CD14-positive monocyte (primary cell): ENCODE data around the gene SDR39U1. TPM values are rescaled to one million over a fixed set of nuclear protein-coding genes. Genes with fewer than 3 reads are reported as not detected.

Source experiments
- DNase-seq, 3 donors: peaks; one replicate each; pipeline ENCODE4 v3.0.0-alpha.2; 2011 to 2022
- H2AFZ ChIP-seq: 2 replicates; pipeline ENCODE4 v1.6.0; 2012; ENCODE audit warnings: mild to moderate bottlenecking, low read depth, low read length, inconsistent platforms; ENCODE audit not compliant: insufficient read depth, poor library complexity, severe bottlenecking
- H3K27ac ChIP-seq, 2 donors: 1 replicate in 1 of 2; 2 replicates in 1 of 2; pipeline ENCODE4 v1.5.1; 2012 to 2013; ENCODE audit warnings: low read length in 2 of 2, control low read depth in 1 of 2, inconsistent platforms in 1 of 2, low read depth in 1 of 2, mild to moderate bottlenecking in 1 of 2
- H3K27me3 ChIP-seq, 2 donors: one replicate each; pipeline versions ENCODE4 v1.6.0 to v1.6.1; 2011 to 2013; ENCODE audit warnings: low read length in 2 of 2; ENCODE audit not compliant: control insufficient read depth in 2 of 2, insufficient read depth in 2 of 2
- H3K36me3 ChIP-seq, 2 donors: replicated peaks in 1 of 2; 1 replicate in 1 of 2; 2 replicates in 1 of 2; pipeline versions ENCODE4 v1.5.1 to v1.6.1; 2012 to 2013; ENCODE audit warnings: low read length in 2 of 2, control low read depth in 1 of 2, inconsistent platforms in 1 of 2, mild to moderate bottlenecking in 1 of 2; ENCODE audit not compliant: insufficient read depth in 2 of 2, control insufficient read depth in 1 of 2
- H3K4me1 ChIP-seq, 2 donors: 1 replicate in 1 of 2; 2 replicates in 1 of 2; pipeline versions ENCODE4 v1.5.1 to v1.6.1; 2012 to 2013; ENCODE audit warnings: low read length in 2 of 2, control low read depth in 1 of 2, inconsistent platforms in 1 of 2, mild to moderate bottlenecking in 1 of 2, moderate library complexity in 1 of 2; ENCODE audit not compliant: insufficient read depth in 2 of 2, control insufficient read depth in 1 of 2
- H3K4me2 ChIP-seq: replicated peaks from 2 replicates; pipeline ENCODE3; 2012; ENCODE audit warnings: low read length, moderate library complexity, mild to moderate bottlenecking; ENCODE audit not compliant: poor library complexity, severe bottlenecking; ENCODE audit errors: extremely low read depth
- H3K4me3 ChIP-seq, 3 experiments: fragments of 200-600 bp in 1 of 3; sonication (generic) in 1 of 3; replicated peaks in 1 of 3; 1 replicate in 2 of 3; 2 replicates in 1 of 3; pipeline ENCODE4 v1.5.1; 2011 to 2013; ENCODE audit warnings: low read length in 3 of 3, mild to moderate bottlenecking in 3 of 3, control low read depth in 2 of 3, low read depth in 2 of 3, inconsistent platforms in 1 of 3, moderate library complexity in 1 of 3
- H3K79me2 ChIP-seq: 2 replicates; pipeline ENCODE4 v1.6.0; 2012; ENCODE audit warnings: mild to moderate bottlenecking, control low read depth, inconsistent platforms, low read length, moderate library complexity; ENCODE audit not compliant: insufficient read depth
- H3K9ac ChIP-seq: 2 replicates; pipeline ENCODE4 v1.6.0; 2017; ENCODE audit warnings: low read length, mild to moderate bottlenecking; ENCODE audit not compliant: insufficient read depth, poor library complexity, severe bottlenecking
- H3K9me3 ChIP-seq, 2 donors: replicated peaks in 1 of 2; 1 replicate in 1 of 2; 2 replicates in 1 of 2; pipeline versions ENCODE4 v1.5.1 to v1.6.1; 2012 to 2013; ENCODE audit warnings: low read length in 2 of 2, control low read depth in 1 of 2; ENCODE audit not compliant: control insufficient read depth in 1 of 2, insufficient read depth in 1 of 2
- H4K20me1 ChIP-seq: 2 replicates; pipeline ENCODE4 v1.6.0; 2012; ENCODE audit warnings: mild to moderate bottlenecking, low read length, control low read depth, moderate library complexity; ENCODE audit not compliant: insufficient read depth
- H3K27ac Mint-ChIP-seq, 7 donors: one replicate each; pipeline ENCODE4 v1.8.0; 2020; ENCODE audit warnings: mild to moderate bottlenecking in 7 of 7, mixed read lengths in 7 of 7, moderate library complexity in 6 of 7, inconsistent platforms in 2 of 7
- H3K27me3 Mint-ChIP-seq, 3 donors: one replicate each; pipeline ENCODE4 v1.8.0; 2021 to 2022; ENCODE audit warnings: low read depth in 3 of 3, mild to moderate bottlenecking in 3 of 3, mixed read lengths in 3 of 3, moderate library complexity in 3 of 3, inconsistent platforms in 1 of 3
- H3K36me3 Mint-ChIP-seq, 2 donors: one replicate each; pipeline ENCODE4 v1.8.0; 2020; ENCODE audit warnings: mixed read lengths in 2 of 2, inconsistent platforms in 1 of 2, mild to moderate bottlenecking in 1 of 2
- H3K4me1 Mint-ChIP-seq: one replicate; pipeline ENCODE4 v1.8.0; 2020; ENCODE audit warnings: mild to moderate bottlenecking, mixed read lengths
- H3K4me3 Mint-ChIP-seq, 2 donors: one replicate each; pipeline ENCODE4 v1.8.0; 2020; ENCODE audit warnings: mild to moderate bottlenecking in 2 of 2, mixed read lengths in 2 of 2, moderate library complexity in 1 of 2
- H3K9me3 Mint-ChIP-seq, 7 donors: one replicate each; pipeline ENCODE4 v1.8.0; 2020 to 2022; ENCODE audit warnings: mixed read lengths in 7 of 7, mild to moderate bottlenecking in 6 of 7, moderate library complexity in 6 of 7, inconsistent platforms in 2 of 7
- CTCF ChIP-seq: fragments of 200-600 bp; IDR thresholded peaks from one replicate; pipeline ENCODE4 v1.8.0; 2022; ENCODE audit warnings: antibody characterized with exemption, mild to moderate bottlenecking
- WGBS: methylation state at CpG from one replicate; pipeline ENCODE4 v1.1.5; 2013; ENCODE audit warnings: missing lambda C conversion rate; ENCODE audit not compliant: insufficient coverage; 5-methylcytosine and 5-hydroxymethylcytosine counted together
- intact Hi-C, 2 donors: fragments of 100-400 bp; cut with micrococcal nuclease; formaldehyde crosslinking; loops; one replicate each; pipeline versions ENCODE4 v1.15.0 to v1.15.1; 2023
- polyA plus RNA-seq, 3 donors: library from polyadenylated mRNA; depleted of rRNA in 1 of 3; unstranded in 2 of 3; stranded (reverse) in 1 of 3; fragments of 300-500 nt in 2 of 3; fragments of >200 nt in 1 of 3; fragmentation: Illumina TruSeq in 2 of 3; gene quantifications; 1 replicate in 2 of 3; 2 replicates in 1 of 3; pipeline ENCODE4 v1.2.3, GENCODE V29; 2012 to 2021

SDR39U1 gene
- polyA plus RNA-seq, 3 donors = 37.3 to 110 (median 39.2) TPM

- H3K36me3 ChIP-seq = no peaks in the 10 kb centered on the region
- no peak overlapping the region for H2AFZ ChIP-seq
- DNase-seq = peak in 2 of 3 donors; percentile 43 to 49
- no peak overlapping the region for H3K9ac ChIP-seq
- Mint-ChIP-seq H3K4me1 (no peaks in the 10 kb centered on the region), H3K4me3 (no peak overlapping the region), H3K9me3 (no peaks in the 10 kb centered on the region), H3K27ac (no peak overlapping the region), H3K36me3 (no peaks in the 10 kb centered on the region), H3K27me3 (peaks cover 0 to 4% (median 4%) of the 10 kb centered on the region in 3 donors)
- no peak overlapping the region for H3K4me2 ChIP-seq
- no peaks in the 10 kb centered on the region for H3K79me2 ChIP-seq
- H3K27ac ChIP-seq = no peak overlapping the region
- no peaks in the 10 kb centered on the region for H3K27me3 ChIP-seq
- no peaks in the 10 kb centered on the region for H4K20me1 ChIP-seq
- intact Hi-C loops = no loop called here
- WGBS = 70% methylated on average over 13 of the region's 16 CpGs
- H3K9me3 ChIP-seq = no peaks in the 10 kb centered on the region
- no peak overlapping the region for H3K4me3 ChIP-seq
- peak; percentile 83 for TF ChIP-seq CTCF
- H3K4me1 ChIP-seq = no peaks in the 10 kb centered on the region
Measured at GRCh38 chr14:24411443-24412389, 30.9 kb downstream of the SDR39U1 start.

- H3K4me3 ChIP-seq = no peak overlapping the region
- H3K27ac ChIP-seq = no peak overlapping the region
- H2AFZ ChIP-seq = no peak overlapping the region
- no peaks in the 10 kb centered on the region for H3K27me3 ChIP-seq
- WGBS = 89% methylated on average over 4 of the region's 10 CpGs
- H3K36me3 Mint-ChIP-seq = no peaks in the 10 kb centered on the region
- no peaks in the 10 kb centered on the region for H3K79me2 ChIP-seq
- H3K9ac ChIP-seq = no peak overlapping the region
- TF ChIP-seq CTCF = no peak
- no peaks in the 10 kb centered on the region for H3K9me3 ChIP-seq
- H3K36me3 ChIP-seq = no peaks in the 10 kb centered on the region
- peaks cover 0 to 5% (median 2%) of the 10 kb centered on the region in 3 donors for H3K27me3 Mint-ChIP-seq
- no peak overlapping the region for H3K4me2 ChIP-seq
- H3K4me1 ChIP-seq = no peaks in the 10 kb centered on the region
- no peaks in the 10 kb centered on the region for H4K20me1 ChIP-seq
- no peaks in the 10 kb centered on the region for H3K9me3 Mint-ChIP-seq
- H3K4me1 Mint-ChIP-seq = no peaks in the 10 kb centered on the region
- H3K27ac Mint-ChIP-seq = no peak overlapping the region
- DNase-seq = no peak
- intact Hi-C loops = loop anchor here in 1 of 2 donors (5.0 kb wide), 1 partner anchor 38 kb away; no protein-coding TSS in a partner anchor
- H3K4me3 Mint-ChIP-seq = no peak overlapping the region
Measured at GRCh38 chr14:24409956-24410355, 32.6 kb downstream of the SDR39U1 start.
